IMR-90 (cell line): ENCODE data around the gene ESD.

Experiments used
- CTCF ChIP-seq: conservative IDR thresholded peaks from 2 replicates; pipeline ENCODE4 v1.5.1; 2012; ENCODE audit warnings: mild to moderate bottlenecking, low read depth, low read length, improper control_type of control experiment
- POLR2A ChIP-seq: IDR thresholded peaks from 2 replicates; pipeline ENCODE4 v1.6.1; 2012; ENCODE audit warnings: mild to moderate bottlenecking, low read depth, low read length
- RCOR1 ChIP-seq: IDR thresholded peaks from 2 replicates; pipeline ENCODE4 v1.6.1; 2012; ENCODE audit warnings: mild to moderate bottlenecking, low read length, improper control_type of control experiment; ENCODE audit not compliant: insufficient replicate concordance

GRCh38 chr13:46782066-46782465 lies 14.9 kb downstream of the ESD start:
- TF ChIP-seq CTCF (no peak), POLR2A (no peak), RCOR1 (no peak)
